Duodenal mucosa (tissue), 2 donors: ENCODE data around the gene ARL15.

Experiments used
- H3K27ac ChIP-seq: one replicate; pipeline ENCODE4 v1.7.0; 2013; ENCODE audit warnings: low read depth, low read length
- H3K27me3 ChIP-seq, 2 donors: one replicate each; pipeline ENCODE4 v1.7.0; 2013; ENCODE audit warnings: low read length in 2 of 2, control low read depth in 1 of 2; ENCODE audit not compliant: insufficient read depth in 2 of 2, control insufficient read depth in 1 of 2
- H3K36me3 ChIP-seq, 2 donors: one replicate each; pipeline ENCODE4 v1.7.0; 2013; ENCODE audit warnings: low read length in 2 of 2, control low read depth in 1 of 2; ENCODE audit not compliant: insufficient read depth in 2 of 2, control insufficient read depth in 1 of 2
- H3K4me1 ChIP-seq, 2 donors: one replicate each; pipeline ENCODE4 v1.7.0; 2013; ENCODE audit warnings: low read length in 2 of 2, control low read depth in 1 of 2; ENCODE audit not compliant: insufficient read depth in 2 of 2, control insufficient read depth in 1 of 2
- H3K4me3 ChIP-seq, 2 donors: one replicate each; pipeline ENCODE4 v1.7.0; 2013; ENCODE audit warnings: low read length in 2 of 2, low read depth in 1 of 2
- H3K9ac ChIP-seq, 2 donors: one replicate each; pipeline ENCODE4 v1.7.0; 2013; ENCODE audit warnings: low read length in 2 of 2, low read depth in 1 of 2
- H3K9me3 ChIP-seq, 2 donors: one replicate each; pipeline ENCODE4 v1.7.0; 2013; ENCODE audit warnings: low read length in 2 of 2, control low read depth in 1 of 2; ENCODE audit not compliant: control insufficient read depth in 1 of 2

The ARL15 gene

GRCh38 chr5:54087436-54087835 is 222.9 kb downstream of the ARL15 start:
- H3K4me3 ChIP-seq: no peak overlapping the region
- H3K4me1 ChIP-seq: no peaks in the 10 kb centered on the region
- no peak overlapping the region for H3K9ac ChIP-seq
- H3K27me3 ChIP-seq: no peaks in the 10 kb centered on the region
- H3K9me3 ChIP-seq: no peaks in the 10 kb centered on the region
- no peaks in the 10 kb centered on the region for H3K36me3 ChIP-seq
- no peak overlapping the region for H3K27ac ChIP-seq

- H3K27ac ChIP-seq: no peak overlapping the region
- no peak overlapping the region for H3K9ac ChIP-seq
- H3K27me3 ChIP-seq: no peaks in the 10 kb centered on the region
- no peaks in the 10 kb centered on the region for H3K4me1 ChIP-seq
- no peaks in the 10 kb centered on the region for H3K9me3 ChIP-seq
- H3K4me3 ChIP-seq: no peak overlapping the region
- no peaks in the 10 kb centered on the region for H3K36me3 ChIP-seq
Observed at GRCh38 chr5:54086191-54086590, 224.2 kb downstream of the ARL15 start.

- H3K27ac ChIP-seq: no peak overlapping the region
Observed at GRCh38 chr5:54084696-54085095, 225.7 kb downstream of the ARL15 start.

GRCh38 chr5:54083851-54084250 is 226.5 kb downstream of the ARL15 start:
- H3K27me3 ChIP-seq: no peaks in the 10 kb centered on the region
- H3K4me3 ChIP-seq: no peak overlapping the region
- no peak overlapping the region for H3K27ac ChIP-seq
- H3K4me1 ChIP-seq: no peaks in the 10 kb centered on the region
- H3K9ac ChIP-seq: no peak overlapping the region
- no peaks in the 10 kb centered on the region for H3K9me3 ChIP-seq
- no peaks in the 10 kb centered on the region for H3K36me3 ChIP-seq

More at GRCh38 chr5:54084696-54085095, 225.7 kb downstream of the ARL15 start:
- no peak overlapping the region for H3K4me3 ChIP-seq
- no peaks in the 10 kb centered on the region for H3K36me3 ChIP-seq
- no peak overlapping the region for H3K9ac ChIP-seq
- H3K4me1 ChIP-seq: no peaks in the 10 kb centered on the region
- no peaks in the 10 kb centered on the region for H3K9me3 ChIP-seq
- H3K27me3 ChIP-seq: no peaks in the 10 kb centered on the region

- Histone ChIP-seq H3K27ac (no peak overlapping the region), H3K9me3 (no peaks in the 10 kb centered on the region), H3K9ac (no peak overlapping the region), H3K4me3 (no peak overlapping the region), H3K36me3 (no peaks in the 10 kb centered on the region), H3K4me1 (no peaks in the 10 kb centered on the region), H3K27me3 (no peaks in the 10 kb centered on the region)
Observed at GRCh38 chr5:54083245-54083644, 227.1 kb downstream of the ARL15 start.

- Histone ChIP-seq H3K4me3 (no peak overlapping the region), H3K27ac (no peak overlapping the region)
Observed at GRCh38 chr5:54081415-54081814, 229.0 kb downstream of the ARL15 start.

GRCh38 chr5:54080831-54081230 is 229.5 kb downstream of the ARL15 start:
- H3K9me3 ChIP-seq: no peaks in the 10 kb centered on the region

More at GRCh38 chr5:54081415-54081814, 229.0 kb downstream of the ARL15 start:
- Histone ChIP-seq H3K4me1 (no peaks in the 10 kb centered on the region), H3K36me3 (no peaks in the 10 kb centered on the region), H3K27me3 (no peaks in the 10 kb centered on the region), H3K9ac (no peak overlapping the region), H3K9me3 (no peaks in the 10 kb centered on the region)

GRCh38 chr5:54073735-54074134 is 236.6 kb downstream of the ARL15 start:
- Histone ChIP-seq H3K9ac (no peak overlapping the region), H3K4me3 (no peak overlapping the region), H3K9me3 (no peaks in the 10 kb centered on the region), H3K27ac (no peak overlapping the region), H3K36me3 (no peaks in the 10 kb centered on the region), H3K4me1 (no peaks in the 10 kb centered on the region), H3K27me3 (no peaks in the 10 kb centered on the region)

More at GRCh38 chr5:54080831-54081230, 229.5 kb downstream of the ARL15 start:
- H3K4me3 ChIP-seq: no peak overlapping the region
- H3K9ac ChIP-seq: no peak overlapping the region
- no peaks in the 10 kb centered on the region for H3K27me3 ChIP-seq
- H3K36me3 ChIP-seq: no peaks in the 10 kb centered on the region
- H3K27ac ChIP-seq: no peak overlapping the region
- no peaks in the 10 kb centered on the region for H3K4me1 ChIP-seq

GRCh38 chr5:54073131-54073530 is 237.2 kb downstream of the ARL15 start:
- H3K36me3 ChIP-seq: no peaks in the 10 kb centered on the region
- no peak overlapping the region for H3K9ac ChIP-seq
- no peaks in the 10 kb centered on the region for H3K4me1 ChIP-seq
- no peaks in the 10 kb centered on the region for H3K9me3 ChIP-seq
- no peaks in the 10 kb centered on the region for H3K27me3 ChIP-seq
- H3K4me3 ChIP-seq: no peak overlapping the region
- no peak overlapping the region for H3K27ac ChIP-seq

GRCh38 chr5:54066433-54066832 is 243.9 kb downstream of the ARL15 start:
- no peak overlapping the region for H3K4me3 ChIP-seq
- no peak overlapping the region for H3K9ac ChIP-seq
- H3K27ac ChIP-seq: no peak overlapping the region
- no peaks in the 10 kb centered on the region for H3K4me1 ChIP-seq
- no peaks in the 10 kb centered on the region for H3K9me3 ChIP-seq
- no peaks in the 10 kb centered on the region for H3K27me3 ChIP-seq
- H3K36me3 ChIP-seq: no peaks in the 10 kb centered on the region

GRCh38 chr5:54063817-54064216 is 246.6 kb downstream of the ARL15 start:
- Histone ChIP-seq H3K27me3 (no peaks in the 10 kb centered on the region), H3K36me3 (no peaks in the 10 kb centered on the region), H3K9me3 (no peaks in the 10 kb centered on the region), H3K27ac (no peak overlapping the region), H3K4me3 (no peak overlapping the region), H3K9ac (no peak overlapping the region), H3K4me1 (no peaks in the 10 kb centered on the region)
